Naive B cell (primary cell): Measurements from ENCODE around the gene TRAPPC4. TPM values are rescaled to one million over a fixed set of nuclear protein-coding genes. Genes with fewer than 3 reads are reported as not detected.
"Not testable (repeated sequence)": the region's sequence is repeated elsewhere in the genome, so short reads cannot be mapped to it uniquely, and the experiment has no call there.

Experiments
- ATAC-seq, 2 donors: fragments of 150-1000 bp; cut with Tn5 transposase; 2 replicates each; pipeline ENCODE4 v1.10.0; 2021; ENCODE audit warnings: low read depth in 2 of 2, mild to moderate bottlenecking in 2 of 2, moderate library complexity in 2 of 2
- DNase-seq: peaks from one replicate; pipeline ENCODE4 v3.0.0; 2022
- H3K27ac Mint-ChIP-seq, 6 donors: one replicate each; pipeline ENCODE4 v1.8.0; 2020 to 2022; ENCODE audit warnings: mild to moderate bottlenecking in 6 of 6, mixed read lengths in 6 of 6, moderate library complexity in 5 of 6, inconsistent platforms in 2 of 6
- H3K27me3 Mint-ChIP-seq, 3 donors: one replicate each; pipeline ENCODE4 v1.8.0; 2021 to 2022; ENCODE audit warnings: mixed read lengths in 3 of 3, mild to moderate bottlenecking in 1 of 3
- H3K36me3 Mint-ChIP-seq, 2 donors: one replicate each; pipeline ENCODE4 v1.8.0; 2020 to 2022; ENCODE audit warnings: mixed read lengths in 2 of 2, inconsistent platforms in 1 of 2, mild to moderate bottlenecking in 1 of 2
- H3K4me1 Mint-ChIP-seq, 3 donors: one replicate each; pipeline ENCODE4 v1.8.0; 2020 to 2022; ENCODE audit warnings: mixed read lengths in 3 of 3, inconsistent platforms in 1 of 3, mild to moderate bottlenecking in 1 of 3, moderate library complexity in 1 of 3
- H3K4me3 Mint-ChIP-seq, 8 donors: one replicate each; pipeline ENCODE4 v1.8.0; 2020 to 2022; ENCODE audit warnings: mild to moderate bottlenecking in 8 of 8, mixed read lengths in 8 of 8, moderate library complexity in 8 of 8, inconsistent platforms in 2 of 8
- H3K9me3 Mint-ChIP-seq, 7 donors: one replicate each; pipeline ENCODE4 v1.8.0; 2020 to 2022; ENCODE audit warnings: mixed read lengths in 7 of 7, mild to moderate bottlenecking in 5 of 7, inconsistent platforms in 2 of 7, moderate library complexity in 1 of 7
- polyA plus RNA-seq, 6 donors: library from polyadenylated mRNA; unstranded; fragments of 300-500 nt; fragmentation: Illumina TruSeq; gene quantifications; one replicate each; pipeline ENCODE4 v1.2.3, GENCODE V29; 2021; ENCODE audit warnings: low read depth in 6 of 6

Gene TRAPPC4
- polyA plus RNA-seq, 6 donors from 2014 or later, result 45.6 to 103 (median 73.6) TPM

GRCh38 chr11:119029340-119030028, 10.9 kb downstream of the TRAPPC4 start:
- ATAC-seq, result no peak
- H3K9me3 Mint-ChIP-seq, result no peaks in the 10 kb centered on the region
- H3K27me3 Mint-ChIP-seq, result no peaks in the 10 kb centered on the region
- DNase-seq, result no peak
- H3K4me3 Mint-ChIP-seq, result peak overlapping the region; percentile 72 to 98 (median 90)
- peak overlapping the region in 5 of 6 donors; percentile 40 to 93 (median 65) for H3K27ac Mint-ChIP-seq
- H3K4me1 Mint-ChIP-seq, result peaks cover 13 to 22% (median 21%) of the 10 kb centered on the region in 3 donors
- no peaks in the 10 kb centered on the region for H3K36me3 Mint-ChIP-seq

GRCh38 chr11:119030029-119030328, 11.4 kb downstream of the TRAPPC4 start:
- DNase-seq, result no peak
- H3K4me1 Mint-ChIP-seq, result peaks cover 13 to 21% (median 18%) of the 10 kb centered on the region in 3 donors
- peak overlapping the region in 4 of 6 donors; percentile 60 to 68 (median 65) for H3K27ac Mint-ChIP-seq
- H3K9me3 Mint-ChIP-seq, result no peaks in the 10 kb centered on the region
- no peaks in the 10 kb centered on the region for H3K27me3 Mint-ChIP-seq
- H3K4me3 Mint-ChIP-seq, result peak overlapping the region; percentile 72 to 98 (median 90)
- no peaks in the 10 kb centered on the region for H3K36me3 Mint-ChIP-seq
- peak in 1 of 2 donors; percentile 1 for ATAC-seq

- peak; percentile 99 for DNase-seq
- peak within 1 kb of the TSS; percentile 84 to 98 (median 90) for H3K4me3 Mint-ChIP-seq
- H3K36me3 Mint-ChIP-seq, result no peaks in the 10 kb centered on the region
- H3K27me3 Mint-ChIP-seq, result no peaks in the 10 kb centered on the region
- peak within 1 kb of the TSS; percentile 38 to 93 (median 66) for H3K27ac Mint-ChIP-seq
- ATAC-seq, result peak; percentile 90
- H3K9me3 Mint-ChIP-seq, result no peaks in the 10 kb centered on the region
- peaks cover 10 to 21% (median 18%) of the 10 kb centered on the region in 3 donors for H3K4me1 Mint-ChIP-seq
These were observed 11.9 kb downstream of the TRAPPC4 start, which contains the start of gene SLC37A4 for GRCh38 chr11:119030329-119031047. Gene SLC37A4 (minus strand): TSS chr11:119030877.

- Mint-ChIP-seq H3K36me3 (no peaks in the 10 kb centered on the region), H3K4me1 (peaks cover 9 to 21% (median 18%) of the 10 kb centered on the region in 3 donors), H3K27me3 (no peaks in the 10 kb centered on the region), H3K4me3 (peak overlapping the region in 4 of 8 donors; percentile 9 to 98 (median 50)), H3K27ac (peak overlapping the region in 1 of 6 donors; percentile 61), H3K9me3 (no peaks in the 10 kb centered on the region)
- no peak for DNase-seq
- no peak for ATAC-seq
These were observed 13.3 kb downstream of the TRAPPC4 start for GRCh38 chr11:119031912-119032280.

GRCh38 chr11:119033421-119033820, 14.9 kb downstream of the TRAPPC4 start:
- ATAC-seq, H3K36me3 Mint-ChIP-seq, H3K27ac Mint-ChIP-seq, H3K4me3 Mint-ChIP-seq, DNase-seq, H3K27me3 Mint-ChIP-seq, H3K9me3 Mint-ChIP-seq: not testable (repeated sequence)
- peaks cover 9 to 18% (median 16%) of the 10 kb centered on the region in 3 donors for H3K4me1 Mint-ChIP-seq

- no peaks in the 10 kb centered on the region for H3K36me3 Mint-ChIP-seq
- peaks cover 8 to 17% (median 12%) of the 10 kb centered on the region in 3 donors for H3K4me1 Mint-ChIP-seq
- no peaks in the 10 kb centered on the region for H3K27me3 Mint-ChIP-seq
- no peak for ATAC-seq
- H3K4me3 Mint-ChIP-seq, result no peak overlapping the region
- no peaks in the 10 kb centered on the region for H3K9me3 Mint-ChIP-seq
- no peak for DNase-seq
- no peak overlapping the region for H3K27ac Mint-ChIP-seq
These were observed 16.2 kb downstream of the TRAPPC4 start for GRCh38 chr11:119034813-119035212.

GRCh38 chr11:119038884-119039283, 20.3 kb downstream of the TRAPPC4 start:
- no peak for ATAC-seq
- Mint-ChIP-seq H3K36me3 (no peaks in the 10 kb centered on the region), H3K27ac (peak overlapping the region in 1 of 6 donors; percentile 75), H3K4me3 (peak overlapping the region in 1 of 8 donors; percentile 1), H3K9me3 (no peaks in the 10 kb centered on the region), H3K4me1 (peaks cover 7 to 13% (median 12%) of the 10 kb centered on the region in 3 donors), H3K27me3 (no peaks in the 10 kb centered on the region)
- no peak for DNase-seq

GRCh38 chr11:119039471-119039870, 20.9 kb downstream of the TRAPPC4 start:
- Mint-ChIP-seq H3K27ac (peak overlapping the region in 2 of 6 donors; percentile 41 to 83), H3K4me3 (peak overlapping the region in 4 of 8 donors; percentile 1 to 50 (median 26)), H3K4me1 (peaks cover 7 to 13% (median 12%) of the 10 kb centered on the region in 3 donors)
- peak in 1 of 2 donors; percentile 21 for ATAC-seq
- not testable (repeated sequence) for DNase-seq, H3K27me3 Mint-ChIP-seq, H3K9me3 Mint-ChIP-seq, H3K36me3 Mint-ChIP-seq

- ATAC-seq, result no peak
These were observed 23.4 kb downstream of the TRAPPC4 start for GRCh38 chr11:119041821-119042514.

GRCh38 chr11:119042927-119043326, 24.4 kb downstream of the TRAPPC4 start:
- Mint-ChIP-seq H3K36me3 (peaks cover 0 to 12% of the 10 kb centered on the region in 2 donors), H3K4me3 (no peak overlapping the region), H3K27me3 (no peaks in the 10 kb centered on the region), H3K27ac (no peak overlapping the region), H3K9me3 (no peaks in the 10 kb centered on the region), H3K4me1 (peaks cover 7 to 13% (median 12%) of the 10 kb centered on the region in 3 donors)
- ATAC-seq (no peak), DNase-seq (no peak)

More at GRCh38 chr11:119041821-119042514, 23.4 kb downstream of the TRAPPC4 start:
- Mint-ChIP-seq H3K9me3 (no peaks in the 10 kb centered on the region), H3K36me3 (peaks cover 0 to 6% of the 10 kb centered on the region in 2 donors), H3K27me3 (no peaks in the 10 kb centered on the region), H3K4me1 (peaks cover 7 to 13% (median 12%) of the 10 kb centered on the region in 3 donors), H3K4me3 (no peak overlapping the region), H3K27ac (peak overlapping the region in 2 of 6 donors; percentile 44 to 72)
- DNase-seq, result no peak

GRCh38 chr11:119044708-119045107, 26.1 kb downstream of the TRAPPC4 start:
- DNase-seq (no peak), ATAC-seq (no peak)
- peak overlapping the region in 1 of 6 donors; percentile 76 for H3K27ac Mint-ChIP-seq
- peaks cover 0 to 27% of the 10 kb centered on the region in 2 donors for H3K36me3 Mint-ChIP-seq
- H3K27me3 Mint-ChIP-seq, result no peaks in the 10 kb centered on the region
- H3K4me1 Mint-ChIP-seq, result peaks cover 0 to 4% (median 2%) of the 10 kb centered on the region in 3 donors
- no peak overlapping the region for H3K4me3 Mint-ChIP-seq
- no peaks in the 10 kb centered on the region for H3K9me3 Mint-ChIP-seq

- DNase-seq (no peak), ATAC-seq (no peak)
- H3K4me1 Mint-ChIP-seq, result peaks cover 0 to 8% (median 4%) of the 10 kb centered on the region in 3 donors
- H3K27me3 Mint-ChIP-seq, result no peaks in the 10 kb centered on the region
- peaks cover 0 to 30% of the 10 kb centered on the region in 2 donors for H3K36me3 Mint-ChIP-seq
- no peak overlapping the region for H3K27ac Mint-ChIP-seq
- no peaks in the 10 kb centered on the region for H3K9me3 Mint-ChIP-seq
- no peak overlapping the region for H3K4me3 Mint-ChIP-seq
These were observed 27.9 kb downstream of the TRAPPC4 start for GRCh38 chr11:119046489-119046888.

- Mint-ChIP-seq H3K36me3 (peaks cover 0 to 33% of the 10 kb centered on the region in 2 donors), H3K27ac (no peak overlapping the region), H3K27me3 (no peaks in the 10 kb centered on the region), H3K4me3 (no peak overlapping the region), H3K4me1 (peaks cover 4 to 15% (median 8%) of the 10 kb centered on the region in 3 donors), H3K9me3 (no peaks in the 10 kb centered on the region)
- ATAC-seq (no peak), DNase-seq (no peak)
These were observed 28.6 kb downstream of the TRAPPC4 start for GRCh38 chr11:119047205-119047604.
